PFSK-1 (cell line): Measurements from ENCODE around the gene CCDC47.

Source experiments
- FOXP2 ChIP-seq: optimal IDR thresholded peaks from 2 replicates; pipeline ENCODE3; 2011; ENCODE audit warnings: borderline replicate concordance, control low read depth, inconsistent platforms; ENCODE audit not compliant: insufficient read depth; ENCODE audit errors: extremely low read length, extremely low read depth
- POLR2AphosphoS5 ChIP-seq: IDR thresholded peaks from 2 replicates; pipeline ENCODE4 v1.6.1; 2012; ENCODE audit warnings: low read depth, mild to moderate bottlenecking, control low read depth, low read length, moderate library complexity
- SIN3A ChIP-seq: IDR thresholded peaks from 2 replicates; pipeline ENCODE4 v1.6.1; 2012; ENCODE audit warnings: mild to moderate bottlenecking, low read length, moderate library complexity, borderline replicate concordance; ENCODE audit not compliant: insufficient read depth
- TAF1 ChIP-seq: IDR thresholded peaks from 2 replicates; pipeline ENCODE4 v1.6.1; 2012; ENCODE audit warnings: low read length, control low read depth, borderline replicate concordance; ENCODE audit not compliant: insufficient read depth
- TF ChIP-seq, protein P1 (sequence below), 2 experiments: IDR thresholded peaks; 2 replicates each; pipeline versions ENCODE4 v1.6.1 to v1.8.0; 2011 to 2012; ENCODE audit warnings: low read depth in 2 of 2, low read length in 2 of 2, control low read depth in 1 of 2, inconsistent platforms in 1 of 2, mild to moderate bottlenecking in 1 of 2, moderate library complexity in 1 of 2; ENCODE audit not compliant: insufficient read depth in 1 of 2

The CCDC47 gene

DNA sequence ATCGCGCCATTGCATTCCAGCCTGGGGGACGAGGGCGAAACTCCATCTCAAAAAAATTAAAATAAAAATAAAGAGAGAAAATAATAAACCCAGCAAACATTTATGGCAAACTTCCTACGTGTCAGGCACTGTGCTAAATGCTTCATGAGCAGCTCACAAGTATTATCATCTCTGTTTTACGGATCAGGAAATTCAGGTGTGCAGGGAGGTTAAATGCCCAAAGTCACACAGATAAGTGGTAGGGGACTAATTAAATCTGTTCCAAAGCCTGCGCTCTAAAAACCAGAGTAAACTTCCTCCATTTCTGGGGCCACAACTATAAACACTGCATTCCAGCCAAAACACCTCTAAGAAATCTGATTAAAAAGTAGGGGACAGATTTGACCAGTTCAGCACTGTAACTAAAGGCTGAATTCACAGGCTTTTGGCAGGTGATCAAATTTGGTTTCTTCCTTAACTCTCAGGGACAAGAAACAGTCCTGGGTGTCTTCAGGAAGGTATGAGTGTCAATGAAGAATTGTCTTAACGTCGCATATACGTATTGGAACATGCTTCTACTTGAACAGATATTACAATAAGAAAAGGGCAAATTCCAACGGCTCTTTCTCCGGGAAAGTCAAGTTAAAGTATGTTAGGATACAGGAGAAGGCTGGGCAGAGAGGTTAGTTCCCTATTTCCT is 32.8 kb downstream of the CCDC47 start:
- TF ChIP-seq FOXP2: no peak
- TF ChIP-seq, protein P1, sequence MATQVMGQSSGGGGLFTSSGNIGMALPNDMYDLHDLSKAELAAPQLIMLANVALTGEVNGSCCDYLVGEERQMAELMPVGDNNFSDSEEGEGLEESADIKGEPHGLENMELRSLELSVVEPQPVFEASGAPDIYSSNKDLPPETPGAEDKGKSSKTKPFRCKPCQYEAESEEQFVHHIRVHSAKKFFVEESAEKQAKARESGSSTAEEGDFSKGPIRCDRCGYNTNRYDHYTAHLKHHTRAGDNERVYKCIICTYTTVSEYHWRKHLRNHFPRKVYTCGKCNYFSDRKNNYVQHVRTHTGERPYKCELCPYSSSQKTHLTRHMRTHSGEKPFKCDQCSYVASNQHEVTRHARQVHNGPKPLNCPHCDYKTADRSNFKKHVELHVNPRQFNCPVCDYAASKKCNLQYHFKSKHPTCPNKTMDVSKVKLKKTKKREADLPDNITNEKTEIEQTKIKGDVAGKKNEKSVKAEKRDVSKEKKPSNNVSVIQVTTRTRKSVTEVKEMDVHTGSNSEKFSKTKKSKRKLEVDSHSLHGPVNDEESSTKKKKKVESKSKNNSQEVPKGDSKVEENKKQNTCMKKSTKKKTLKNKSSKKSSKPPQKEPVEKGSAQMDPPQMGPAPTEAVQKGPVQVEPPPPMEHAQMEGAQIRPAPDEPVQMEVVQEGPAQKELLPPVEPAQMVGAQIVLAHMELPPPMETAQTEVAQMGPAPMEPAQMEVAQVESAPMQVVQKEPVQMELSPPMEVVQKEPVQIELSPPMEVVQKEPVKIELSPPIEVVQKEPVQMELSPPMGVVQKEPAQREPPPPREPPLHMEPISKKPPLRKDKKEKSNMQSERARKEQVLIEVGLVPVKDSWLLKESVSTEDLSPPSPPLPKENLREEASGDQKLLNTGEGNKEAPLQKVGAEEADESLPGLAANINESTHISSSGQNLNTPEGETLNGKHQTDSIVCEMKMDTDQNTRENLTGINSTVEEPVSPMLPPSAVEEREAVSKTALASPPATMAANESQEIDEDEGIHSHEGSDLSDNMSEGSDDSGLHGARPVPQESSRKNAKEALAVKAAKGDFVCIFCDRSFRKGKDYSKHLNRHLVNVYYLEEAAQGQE (IDR thresholded peaks at IDR 0.05; ENCODE audit: insufficient read depth in 1 of 2, low read depth in 2 of 2, low read length in 2 of 2): no peak
- no peak for TF ChIP-seq POLR2AphosphoS5
- no peak for TF ChIP-seq TAF1
- no peak for TF ChIP-seq SIN3A

DNA sequence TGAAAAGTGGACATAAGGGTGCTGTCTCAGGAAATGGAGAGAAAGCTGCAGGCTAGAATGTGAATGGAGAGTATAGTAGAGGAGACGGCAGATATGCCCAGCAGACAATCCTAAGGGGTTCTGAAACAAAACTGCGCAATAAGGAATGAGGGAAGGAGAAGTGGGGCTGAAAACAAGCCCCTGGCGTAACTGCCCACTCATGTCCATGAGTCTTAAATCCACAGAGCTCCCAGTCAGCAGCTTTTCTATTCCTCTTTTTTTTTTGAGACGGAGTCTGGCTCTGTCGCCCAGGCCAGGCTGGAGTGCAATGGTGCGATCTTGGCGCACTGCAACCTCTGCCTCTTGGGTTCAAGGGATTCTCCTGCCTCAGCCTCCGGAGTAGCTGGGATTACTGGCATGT is 37.7 kb downstream of the CCDC47 start:
- TF ChIP-seq, protein P1 (IDR thresholded peaks at IDR 0.05; ENCODE audit: insufficient read depth in 1 of 2, low read depth in 2 of 2, low read length in 2 of 2): no peak
- TF ChIP-seq TAF1: no peak
- TF ChIP-seq SIN3A: no peak
- TF ChIP-seq POLR2AphosphoS5: no peak
- TF ChIP-seq FOXP2: no peak

DNA sequence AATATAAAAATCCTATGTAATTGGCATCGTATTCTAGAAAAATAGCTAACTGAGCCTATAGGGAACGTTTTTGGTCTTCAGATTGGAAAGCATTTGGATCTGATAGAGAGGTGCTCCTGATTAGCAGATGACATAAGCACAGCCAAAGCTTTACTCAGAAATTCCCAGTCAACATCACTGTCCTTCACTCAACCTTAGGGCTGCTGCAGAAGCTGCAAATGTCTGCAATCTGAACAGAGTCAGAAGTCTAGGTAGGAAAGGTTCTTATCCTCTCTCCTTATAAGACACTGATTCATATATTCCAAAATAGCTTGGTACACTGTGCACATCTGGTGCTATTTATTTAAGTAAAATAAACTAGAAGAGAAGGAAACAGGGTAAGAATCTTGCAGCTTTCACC is 51.0 kb downstream of the CCDC47 start:
- TF ChIP-seq SIN3A (no peak), FOXP2 (no peak), POLR2AphosphoS5 (no peak), TAF1 (no peak)
- TF ChIP-seq, protein P1 (IDR thresholded peaks at IDR 0.05; ENCODE audit: insufficient read depth in 1 of 2, low read depth in 2 of 2, low read length in 2 of 2): no peak

DNA sequence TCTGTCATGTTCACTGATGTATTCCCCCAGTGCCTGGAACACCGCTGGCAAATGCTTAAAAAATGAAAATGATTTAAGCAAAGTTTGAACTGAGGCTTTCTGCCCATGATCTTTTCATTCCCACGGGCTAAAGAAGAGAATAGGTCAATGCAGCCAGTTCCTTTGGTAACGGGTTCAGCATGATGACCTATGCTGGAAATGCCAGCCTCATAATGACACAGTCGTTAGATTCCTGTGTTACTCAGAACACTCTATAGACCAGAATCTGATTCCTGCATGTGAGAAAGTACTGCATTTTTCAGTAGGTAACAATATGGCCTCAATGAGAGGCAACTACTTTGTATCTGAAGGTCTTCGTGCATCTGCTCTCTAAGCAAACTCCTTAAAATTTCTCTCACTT is 54.4 kb downstream of the CCDC47 start:
- TF ChIP-seq, protein P1 (IDR thresholded peaks at IDR 0.05; ENCODE audit: insufficient read depth in 1 of 2, low read depth in 2 of 2, low read length in 2 of 2): no peak
- TF ChIP-seq SIN3A: no peak
- TF ChIP-seq POLR2AphosphoS5: no peak
- TF ChIP-seq FOXP2: no peak
- no peak for TF ChIP-seq TAF1

DNA sequence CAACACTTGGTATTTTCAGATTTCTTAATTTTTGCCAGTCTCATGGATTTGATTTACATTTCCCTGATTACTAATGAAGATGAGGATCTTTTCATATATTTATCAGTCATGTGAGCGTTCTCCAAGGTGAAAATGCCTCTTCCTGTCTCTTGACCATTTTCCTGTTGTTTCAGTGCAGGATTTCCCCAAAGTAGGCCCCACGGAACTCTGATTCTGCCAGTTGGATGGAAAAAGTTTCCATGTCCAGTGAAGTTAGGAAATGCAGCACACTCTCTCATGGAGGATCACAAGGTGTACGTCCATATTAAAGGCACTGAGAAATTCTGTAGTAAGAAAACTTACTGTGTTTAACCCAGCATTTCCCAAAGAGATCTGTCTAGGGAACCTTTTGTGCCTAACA is 57.0 kb downstream of the CCDC47 start:
- TF ChIP-seq, protein P1 (IDR thresholded peaks at IDR 0.05; ENCODE audit: insufficient read depth in 1 of 2, low read depth in 2 of 2, low read length in 2 of 2): no peak
- no peak for TF ChIP-seq POLR2AphosphoS5
- no peak for TF ChIP-seq SIN3A
- no peak for TF ChIP-seq TAF1
- no peak for TF ChIP-seq FOXP2
